Vagina (tissue), 2 donors: ENCODE measurements around the gene NKX1-2.

Source experiments
- POLR2A ChIP-seq, 2 donors: fragments of 450-650 bp; IDR thresholded peaks; one replicate each; pipeline ENCODE4 v1.6.1; 2017; ENCODE audit warnings: antibody characterized with exemption in 2 of 2, mild to moderate bottlenecking in 2 of 2, moderate library complexity in 2 of 2
- TF ChIP-seq, protein P1 (sequence below), 3 experiments: fragments of 450-650 bp in 2 of 3; fragments of 200-600 bp in 1 of 3; sonication (generic) in 1 of 3; IDR thresholded peaks; one replicate each; pipeline ENCODE4 v1.5.1; 2017 to 2019; ENCODE audit warnings: antibody characterized with exemption in 3 of 3, mild to moderate bottlenecking in 2 of 3, moderate library complexity in 2 of 3

DNA sequence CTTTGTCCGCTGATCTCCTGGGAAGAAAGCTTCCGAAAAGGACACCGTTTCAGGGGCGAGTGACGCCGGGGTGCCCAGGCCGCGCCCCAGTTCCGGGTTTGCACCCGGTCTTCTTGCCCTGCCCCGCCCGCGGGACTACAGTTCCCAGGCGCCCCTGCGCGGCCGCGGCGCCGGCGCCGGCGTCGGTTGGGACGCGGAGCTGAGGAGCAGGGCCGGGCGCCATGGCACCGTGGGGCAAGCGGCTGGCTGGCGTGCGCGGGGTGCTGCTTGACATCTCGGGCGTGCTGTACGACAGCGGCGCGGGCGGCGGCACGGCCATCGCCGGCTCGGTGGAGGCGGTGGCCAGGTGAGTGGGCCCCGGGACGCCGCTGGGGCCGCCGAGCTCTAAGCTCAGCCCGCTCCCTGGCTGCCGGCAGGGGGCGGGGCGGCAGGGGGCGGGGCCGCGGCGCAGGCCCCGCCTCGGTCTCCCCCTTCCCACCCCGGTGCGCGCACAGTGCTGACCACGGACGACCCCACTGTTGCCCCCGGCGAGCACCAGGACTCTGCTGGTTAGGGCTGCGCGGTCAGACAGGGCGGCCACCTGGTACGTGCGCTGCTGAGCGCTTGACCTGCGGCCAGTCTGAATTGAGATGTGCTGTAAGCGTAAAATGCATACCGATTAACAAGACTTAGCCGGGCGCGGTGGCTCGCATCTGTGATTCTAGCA, 12.0 kb upstream of the NKX1-2 start, which contains the start of gene LHPP:
- TF ChIP-seq POLR2A (IDR thresholded peaks at IDR 0.05): no peak
- TF ChIP-seq, protein P1, sequence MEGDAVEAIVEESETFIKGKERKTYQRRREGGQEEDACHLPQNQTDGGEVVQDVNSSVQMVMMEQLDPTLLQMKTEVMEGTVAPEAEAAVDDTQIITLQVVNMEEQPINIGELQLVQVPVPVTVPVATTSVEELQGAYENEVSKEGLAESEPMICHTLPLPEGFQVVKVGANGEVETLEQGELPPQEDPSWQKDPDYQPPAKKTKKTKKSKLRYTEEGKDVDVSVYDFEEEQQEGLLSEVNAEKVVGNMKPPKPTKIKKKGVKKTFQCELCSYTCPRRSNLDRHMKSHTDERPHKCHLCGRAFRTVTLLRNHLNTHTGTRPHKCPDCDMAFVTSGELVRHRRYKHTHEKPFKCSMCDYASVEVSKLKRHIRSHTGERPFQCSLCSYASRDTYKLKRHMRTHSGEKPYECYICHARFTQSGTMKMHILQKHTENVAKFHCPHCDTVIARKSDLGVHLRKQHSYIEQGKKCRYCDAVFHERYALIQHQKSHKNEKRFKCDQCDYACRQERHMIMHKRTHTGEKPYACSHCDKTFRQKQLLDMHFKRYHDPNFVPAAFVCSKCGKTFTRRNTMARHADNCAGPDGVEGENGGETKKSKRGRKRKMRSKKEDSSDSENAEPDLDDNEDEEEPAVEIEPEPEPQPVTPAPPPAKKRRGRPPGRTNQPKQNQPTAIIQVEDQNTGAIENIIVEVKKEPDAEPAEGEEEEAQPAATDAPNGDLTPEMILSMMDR (IDR thresholded peaks at IDR 0.05): peak in 2 of 3 experiments; percentile 32 to 68
